ENCODE results near the gene STRBP.

DNA sequence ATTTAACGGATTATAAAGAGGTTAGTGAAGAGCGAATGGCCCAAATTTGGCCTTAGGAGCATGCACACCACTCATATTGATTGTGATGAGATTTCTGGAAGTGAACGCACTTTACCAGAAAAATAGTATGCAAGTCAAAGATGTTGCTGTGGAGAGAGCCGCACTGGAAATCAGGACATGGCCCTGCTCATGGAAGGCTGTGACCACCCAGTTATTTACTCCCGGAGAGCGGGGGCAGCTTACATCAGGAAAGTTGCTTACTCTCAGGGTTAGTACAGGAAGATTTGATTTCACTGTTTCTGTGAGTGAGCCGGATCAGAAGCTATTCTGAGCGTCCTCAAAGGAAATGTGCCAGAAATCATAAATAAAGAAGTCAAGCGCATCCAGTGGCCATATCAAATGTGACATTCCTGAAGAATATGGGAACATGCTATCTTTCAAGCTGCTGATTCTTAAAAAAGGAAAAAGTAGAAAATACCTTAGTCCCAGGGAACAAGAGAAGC, 42.9 kb upstream of the STRBP start:
- TF ChIP-seq, protein P1, sequence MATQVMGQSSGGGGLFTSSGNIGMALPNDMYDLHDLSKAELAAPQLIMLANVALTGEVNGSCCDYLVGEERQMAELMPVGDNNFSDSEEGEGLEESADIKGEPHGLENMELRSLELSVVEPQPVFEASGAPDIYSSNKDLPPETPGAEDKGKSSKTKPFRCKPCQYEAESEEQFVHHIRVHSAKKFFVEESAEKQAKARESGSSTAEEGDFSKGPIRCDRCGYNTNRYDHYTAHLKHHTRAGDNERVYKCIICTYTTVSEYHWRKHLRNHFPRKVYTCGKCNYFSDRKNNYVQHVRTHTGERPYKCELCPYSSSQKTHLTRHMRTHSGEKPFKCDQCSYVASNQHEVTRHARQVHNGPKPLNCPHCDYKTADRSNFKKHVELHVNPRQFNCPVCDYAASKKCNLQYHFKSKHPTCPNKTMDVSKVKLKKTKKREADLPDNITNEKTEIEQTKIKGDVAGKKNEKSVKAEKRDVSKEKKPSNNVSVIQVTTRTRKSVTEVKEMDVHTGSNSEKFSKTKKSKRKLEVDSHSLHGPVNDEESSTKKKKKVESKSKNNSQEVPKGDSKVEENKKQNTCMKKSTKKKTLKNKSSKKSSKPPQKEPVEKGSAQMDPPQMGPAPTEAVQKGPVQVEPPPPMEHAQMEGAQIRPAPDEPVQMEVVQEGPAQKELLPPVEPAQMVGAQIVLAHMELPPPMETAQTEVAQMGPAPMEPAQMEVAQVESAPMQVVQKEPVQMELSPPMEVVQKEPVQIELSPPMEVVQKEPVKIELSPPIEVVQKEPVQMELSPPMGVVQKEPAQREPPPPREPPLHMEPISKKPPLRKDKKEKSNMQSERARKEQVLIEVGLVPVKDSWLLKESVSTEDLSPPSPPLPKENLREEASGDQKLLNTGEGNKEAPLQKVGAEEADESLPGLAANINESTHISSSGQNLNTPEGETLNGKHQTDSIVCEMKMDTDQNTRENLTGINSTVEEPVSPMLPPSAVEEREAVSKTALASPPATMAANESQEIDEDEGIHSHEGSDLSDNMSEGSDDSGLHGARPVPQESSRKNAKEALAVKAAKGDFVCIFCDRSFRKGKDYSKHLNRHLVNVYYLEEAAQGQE (IDR thresholded peaks at IDR 0.05; ENCODE audit: insufficient read depth in 1 of 2, low read depth in 2 of 2, low read length in 2 of 2): no peak
- TF ChIP-seq TAF1 (IDR thresholded peaks at IDR 0.05; ENCODE audit: borderline replicate concordance, insufficient read depth, low read length) (no peak), POLR2AphosphoS5 (IDR thresholded peaks at IDR 0.05; ENCODE audit: low read depth, low read length) (no peak), SIN3A (IDR thresholded peaks at IDR 0.05; ENCODE audit: borderline replicate concordance, insufficient read depth, low read length) (no peak)

All from PFSK-1 (cell line).